NCI-H82 treated with DMSO at 0.1 percent for 48 hours (cell line): ENCODE data around the gene TRIM51G.
"Not testable (repeated sequence)": the region's sequence is repeated elsewhere in the genome, so short reads cannot be mapped to it uniquely, and the experiment has no call there.

Experiments used
- DNase-seq: peaks from one replicate; lab custom pipeline; 2025; ENCODE audit not compliant: unreplicated experiment; lab: John Stamatoyannopoulos, UW

TRIM51G gene, protein sequence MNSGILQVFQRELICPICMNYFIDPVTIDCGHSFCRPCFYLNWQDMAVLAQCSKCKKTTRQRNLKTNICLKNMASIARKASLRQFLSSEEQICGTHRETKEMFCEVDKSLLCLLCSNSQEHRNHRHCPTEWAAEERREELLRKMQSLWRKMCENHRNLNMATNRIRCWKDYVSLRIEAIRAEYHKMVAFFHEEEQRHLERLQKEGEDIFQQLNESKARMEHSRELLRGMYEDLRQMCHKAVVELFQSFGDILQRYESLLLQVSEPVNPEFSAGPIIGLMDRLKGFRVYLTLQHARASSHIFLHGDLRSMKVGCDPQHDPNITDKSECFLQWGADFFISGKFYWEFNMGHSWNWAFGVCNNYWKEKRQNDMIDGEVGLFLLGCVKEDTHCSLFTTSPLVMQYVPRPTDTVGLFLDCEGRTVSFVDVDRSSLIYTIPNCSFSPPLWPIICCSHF

DNA sequence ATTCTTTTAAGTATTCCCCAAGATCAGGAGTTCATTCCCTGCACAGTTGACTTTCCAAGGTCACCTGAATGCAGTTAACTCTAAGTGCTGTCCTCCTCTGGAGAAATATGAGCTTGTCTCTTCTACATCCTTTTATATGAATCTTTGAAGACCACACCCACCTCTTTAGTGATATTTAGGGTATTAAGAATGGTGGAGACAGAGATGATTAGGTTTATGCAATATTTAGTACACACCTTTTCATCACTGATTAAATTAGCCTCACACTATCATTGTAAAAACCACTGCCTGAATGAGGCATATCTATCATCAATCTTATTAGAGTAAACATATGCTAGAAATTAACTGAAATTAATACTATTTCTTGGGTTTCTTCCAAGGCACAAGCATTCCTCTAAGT is at the start of gene TRIM51G:
Gene TRIM51G (minus strand): TSS at position 101 of the 400 bp plus-strand sequence. CDS start 2,190 bp downstream, outside the sequence.
- not testable (repeated sequence) for DNase-seq

DNA sequence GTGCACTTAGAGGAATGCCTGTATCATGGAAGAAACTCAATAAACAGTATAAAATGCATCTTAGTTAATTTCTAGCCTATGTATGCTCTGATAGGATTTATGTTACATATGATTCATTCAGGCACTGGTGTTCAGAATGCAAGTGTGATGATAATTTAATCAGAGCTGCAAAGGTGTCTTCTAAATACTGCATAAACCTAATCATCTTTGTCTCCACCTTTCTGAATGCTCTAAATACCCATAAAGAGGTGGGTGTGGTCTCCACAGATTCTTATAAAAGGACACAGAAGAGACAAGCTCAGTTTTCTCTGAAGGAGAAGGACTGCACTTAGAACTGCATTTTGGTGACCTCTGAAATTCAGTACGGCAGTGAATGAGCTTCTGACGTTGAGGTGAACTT is 44.8 kb upstream of the TRIM51G start, which contains the start of gene TRIM49B:
Gene TRIM49B (plus strand): TSS at position 301 of the 400 bp plus-strand sequence. CDS start 2,777 bp downstream, outside the sequence.
- DNase-seq: not testable (repeated sequence)

DNA sequence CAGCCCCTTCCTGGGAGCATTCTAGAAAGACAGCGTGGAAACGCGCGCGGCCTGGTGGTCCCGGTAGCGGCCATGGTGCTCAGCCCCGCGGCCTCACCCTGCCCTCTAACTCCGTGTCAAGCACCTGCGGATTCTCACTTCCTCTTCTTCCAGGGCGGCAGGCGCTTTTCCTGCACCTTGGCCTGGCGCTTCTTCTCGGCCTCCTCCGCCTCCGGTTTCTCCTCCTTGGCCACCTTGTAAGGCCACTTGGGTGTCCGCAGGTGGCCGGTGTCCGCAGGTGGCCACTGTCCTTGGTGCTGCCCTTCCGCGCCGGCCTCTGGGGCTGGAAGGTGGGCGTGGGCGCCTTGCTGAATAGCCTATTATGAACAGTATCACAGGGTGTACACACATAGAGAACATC is 15.1 kb downstream of the TRIM51G start:
- DNase-seq: not testable (repeated sequence)

DNA sequence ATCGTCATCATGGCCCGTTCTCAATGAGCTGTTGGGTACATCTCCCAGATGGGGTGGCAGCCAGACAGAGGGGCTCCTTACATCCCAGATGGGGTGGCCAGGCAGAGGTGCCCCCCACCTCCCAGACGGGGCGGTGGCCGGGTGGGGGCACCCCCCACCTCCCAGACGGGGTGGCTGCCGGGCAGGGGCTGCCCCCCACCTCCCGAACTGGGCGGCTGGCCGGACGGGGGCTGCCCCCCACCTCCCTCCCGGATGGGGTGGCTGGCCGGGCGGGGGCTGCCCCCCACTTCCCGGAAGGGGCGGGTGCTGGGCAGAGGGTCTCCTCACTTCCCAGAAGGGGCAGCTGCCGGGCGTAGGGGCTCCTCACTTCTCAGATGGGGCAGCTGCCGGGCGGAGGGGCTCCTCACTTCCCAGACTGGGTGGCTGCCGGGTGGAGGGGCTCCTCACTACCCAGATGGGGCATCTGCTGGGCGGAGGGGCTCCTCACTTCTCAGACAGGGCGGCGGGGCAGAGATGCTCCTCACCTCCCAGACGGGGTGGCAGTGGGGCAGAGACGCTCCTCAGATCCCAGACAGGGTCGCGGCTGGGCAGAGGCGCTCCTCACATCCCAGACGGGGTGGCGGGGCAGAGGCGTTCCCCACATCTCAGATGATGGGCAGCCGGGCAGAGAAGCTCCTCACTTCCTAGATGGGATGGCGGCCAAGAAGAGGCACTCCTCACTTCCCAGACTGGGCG is 28.2 kb downstream of the TRIM51G start:
- not testable (repeated sequence) for DNase-seq

DNA sequence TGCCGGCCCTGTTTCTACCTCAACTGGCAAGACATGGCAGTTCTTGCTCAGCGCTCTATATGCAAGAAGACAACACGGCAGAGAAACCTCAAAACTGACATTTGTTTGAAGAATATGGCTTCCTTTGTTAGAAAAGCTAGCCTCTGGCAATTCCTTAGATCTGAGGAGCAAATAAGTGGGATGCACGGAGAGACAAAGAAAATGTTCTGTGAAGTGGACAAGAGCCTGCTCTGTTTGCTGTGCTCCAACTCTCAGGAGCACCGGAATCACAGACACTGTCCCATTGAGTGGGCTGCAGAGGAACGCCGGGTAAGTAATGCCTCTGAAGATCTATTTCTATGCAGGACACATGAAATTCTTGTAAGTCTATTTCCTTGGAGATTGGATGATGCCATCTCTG is 37.9 kb downstream of the TRIM51G start:
- not testable (repeated sequence) for DNase-seq
